Measurements from ENCODE around the gene HSF2. TPM values are rescaled to one million over a fixed set of nuclear protein-coding genes. Genes with fewer than 3 reads are reported as not detected.

Gene HSF2
- total RNA-seq, 4 donors from 2014 or later: 2.3 to 17.0 (median 10.5) TPM

GRCh38 chr6:122428781-122429180, 29.3 kb downstream of the HSF2 start:
- Histone ChIP-seq H3K9me3 (no peaks in the 10 kb centered on the region), H3K27me3 (no peaks in the 10 kb centered on the region), H3K36me3 (peaks cover 0 to 93% (median 0%) of the 10 kb centered on the region in 3 donors), H3K4me3 (no peak overlapping the region), H3K4me1 (no peaks in the 10 kb centered on the region), H3K27ac (no peak overlapping the region)
- DNase-seq: no peak
- 88 to 100% methylated on average over 1 of the region's 1 CpG for WGBS, 2 donors
- TF ChIP-seq POLR2A (IDR thresholded peaks at IDR 0.05): no peak
- no peak for TF ChIP-seq CTCF (IDR thresholded peaks at IDR 0.05)
- intact Hi-C loops (cut with DNase I): no loop called here

- TF ChIP-seq CTCF (IDR thresholded peaks at IDR 0.05) (no peak), POLR2A (IDR thresholded peaks at IDR 0.05) (no peak)
- Histone ChIP-seq H3K9me3 (no peaks in the 10 kb centered on the region), H3K27me3 (no peaks in the 10 kb centered on the region), H3K27ac (no peak overlapping the region), H3K4me1 (no peaks in the 10 kb centered on the region), H3K4me3 (no peak overlapping the region), H3K36me3 (peaks cover 0 to 93% (median 0%) of the 10 kb centered on the region in 3 donors)
- intact Hi-C loops (cut with DNase I): no loop called here
- no peak for DNase-seq
These were observed 29.9 kb downstream of the HSF2 start for GRCh38 chr6:122429323-122429722.

GRCh38 chr6:122431780-122432179, 32.3 kb downstream of the HSF2 start:
- TF ChIP-seq CTCF (IDR thresholded peaks at IDR 0.05) (no peak), POLR2A (IDR thresholded peaks at IDR 0.05) (no peak)
- H3K36me3 ChIP-seq: peaks cover 0 to 86% (median 0%) of the 10 kb centered on the region in 3 donors
- no peak overlapping the region for H3K27ac ChIP-seq
- no peaks in the 10 kb centered on the region for H3K27me3 ChIP-seq
- DNase-seq: no peak
- WGBS, 2 donors: 96 to 99% methylated on average over 4 of the region's 4 CpGs
- intact Hi-C loops (cut with DNase I): no loop called here
- H3K9me3 ChIP-seq: no peaks in the 10 kb centered on the region
- no peaks in the 10 kb centered on the region for H3K4me1 ChIP-seq
- no peak overlapping the region for H3K4me3 ChIP-seq

GRCh38 chr6:122432816-122433215, 33.4 kb downstream of the HSF2 start:
- H3K27ac ChIP-seq: no peak overlapping the region
- intact Hi-C loops (cut with DNase I): no loop called here
- TF ChIP-seq CTCF (IDR thresholded peaks at IDR 0.05): no peak
- TF ChIP-seq POLR2A (IDR thresholded peaks at IDR 0.05): no peak
- H3K36me3 ChIP-seq: peaks cover 0 to 86% (median 0%) of the 10 kb centered on the region in 3 donors
- H3K27me3 ChIP-seq: no peaks in the 10 kb centered on the region
- no peak overlapping the region for H3K4me3 ChIP-seq
- no peak for DNase-seq
- H3K9me3 ChIP-seq: no peaks in the 10 kb centered on the region
- H3K4me1 ChIP-seq: no peaks in the 10 kb centered on the region
- WGBS, 2 donors: 81 to 85% methylated on average over 3 of the region's 3 CpGs

- TF ChIP-seq POLR2A (IDR thresholded peaks at IDR 0.05): no peak
- H3K9me3 ChIP-seq: no peaks in the 10 kb centered on the region
- no peak overlapping the region for H3K27ac ChIP-seq
- intact Hi-C loops (cut with DNase I): no loop called here
- 85 to 88% methylated on average over 1 of the region's 1 CpG for WGBS, 2 donors
- H3K36me3 ChIP-seq: peaks cover 0 to 91% (median 6%) of the 10 kb centered on the region in 3 donors
- no peaks in the 10 kb centered on the region for H3K4me1 ChIP-seq
- no peak overlapping the region for H3K4me3 ChIP-seq
- DNase-seq: no peak
- no peaks in the 10 kb centered on the region for H3K27me3 ChIP-seq
These were observed 39.5 kb downstream of the HSF2 start for GRCh38 chr6:122438975-122439374.

GRCh38 chr6:122445274-122445673, 45.8 kb downstream of the HSF2 start:
- 67% methylated on average over 1 of the region's 1 CpG; no CpG with 5 or more reads in 1 of the 2 donors for WGBS, 2 donors
- Histone ChIP-seq H3K9me3 (no peaks in the 10 kb centered on the region), H3K4me1 (no peaks in the 10 kb centered on the region), H3K36me3 (peaks cover 3 to 99% (median 6%) of the 10 kb centered on the region in 3 donors), H3K27ac (no peak overlapping the region), H3K4me3 (no peak overlapping the region), H3K27me3 (no peaks in the 10 kb centered on the region)
- TF ChIP-seq POLR2A (IDR thresholded peaks at IDR 0.05) (no peak), CTCF (IDR thresholded peaks at IDR 0.05) (no peak)
- intact Hi-C loops (cut with DNase I): no loop called here
- no peak for DNase-seq

Data from esophagus squamous epithelium (tissue), 5 donors.